ENCODE measurements around the gene CHTF18. TPM values are rescaled to one million over a fixed set of nuclear protein-coding genes. Genes with fewer than 3 reads are reported as not detected.

CHTF18 gene
- total RNA-seq, 4 donors from 2014 or later = under 0.01 to 895 (median 31.1) TPM

DNA sequence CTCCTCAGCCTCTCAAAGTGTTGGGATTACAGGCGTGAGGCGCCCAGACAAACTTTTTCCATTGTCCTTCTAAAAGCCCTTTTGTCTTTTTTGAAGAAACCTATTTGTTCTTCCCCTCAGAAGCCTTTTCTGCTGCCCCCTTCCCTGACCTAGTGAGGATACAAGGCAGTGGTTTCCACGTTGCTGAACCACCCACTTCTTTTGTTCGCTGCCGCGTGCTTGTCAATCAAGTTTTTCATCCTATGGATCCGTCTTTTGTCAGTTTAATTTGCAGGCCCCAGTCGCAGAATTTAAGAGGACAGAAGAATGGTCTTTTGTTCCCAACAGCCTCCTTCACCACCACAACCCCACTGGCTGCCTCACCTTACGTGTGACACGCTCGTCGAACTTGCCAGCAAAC lies 32.3 kb downstream of the CHTF18 start:
- no peaks in the 10 kb centered on the region for H3K36me3 ChIP-seq
- no peak for DNase-seq
- no peaks in the 10 kb centered on the region for H3K9me3 ChIP-seq
- H3K4me1 ChIP-seq = peaks cover 0 to 11% of the 10 kb centered on the region in 2 donors
- H3K27ac ChIP-seq = no peak overlapping the region
- no peak overlapping the region for H3K4me3 ChIP-seq
- no peak for TF ChIP-seq POLR2A (IDR thresholded peaks at IDR 0.05)
- TF ChIP-seq, protein P1, sequence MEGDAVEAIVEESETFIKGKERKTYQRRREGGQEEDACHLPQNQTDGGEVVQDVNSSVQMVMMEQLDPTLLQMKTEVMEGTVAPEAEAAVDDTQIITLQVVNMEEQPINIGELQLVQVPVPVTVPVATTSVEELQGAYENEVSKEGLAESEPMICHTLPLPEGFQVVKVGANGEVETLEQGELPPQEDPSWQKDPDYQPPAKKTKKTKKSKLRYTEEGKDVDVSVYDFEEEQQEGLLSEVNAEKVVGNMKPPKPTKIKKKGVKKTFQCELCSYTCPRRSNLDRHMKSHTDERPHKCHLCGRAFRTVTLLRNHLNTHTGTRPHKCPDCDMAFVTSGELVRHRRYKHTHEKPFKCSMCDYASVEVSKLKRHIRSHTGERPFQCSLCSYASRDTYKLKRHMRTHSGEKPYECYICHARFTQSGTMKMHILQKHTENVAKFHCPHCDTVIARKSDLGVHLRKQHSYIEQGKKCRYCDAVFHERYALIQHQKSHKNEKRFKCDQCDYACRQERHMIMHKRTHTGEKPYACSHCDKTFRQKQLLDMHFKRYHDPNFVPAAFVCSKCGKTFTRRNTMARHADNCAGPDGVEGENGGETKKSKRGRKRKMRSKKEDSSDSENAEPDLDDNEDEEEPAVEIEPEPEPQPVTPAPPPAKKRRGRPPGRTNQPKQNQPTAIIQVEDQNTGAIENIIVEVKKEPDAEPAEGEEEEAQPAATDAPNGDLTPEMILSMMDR (IDR thresholded peaks at IDR 0.05) = no peak
- intact Hi-C loops (cut with DNase I; ENCODE audit: low total_unique reads) = no loop called here
- peaks cover 0 to 18% of the 10 kb centered on the region in 2 donors for H3K27me3 ChIP-seq

DNA sequence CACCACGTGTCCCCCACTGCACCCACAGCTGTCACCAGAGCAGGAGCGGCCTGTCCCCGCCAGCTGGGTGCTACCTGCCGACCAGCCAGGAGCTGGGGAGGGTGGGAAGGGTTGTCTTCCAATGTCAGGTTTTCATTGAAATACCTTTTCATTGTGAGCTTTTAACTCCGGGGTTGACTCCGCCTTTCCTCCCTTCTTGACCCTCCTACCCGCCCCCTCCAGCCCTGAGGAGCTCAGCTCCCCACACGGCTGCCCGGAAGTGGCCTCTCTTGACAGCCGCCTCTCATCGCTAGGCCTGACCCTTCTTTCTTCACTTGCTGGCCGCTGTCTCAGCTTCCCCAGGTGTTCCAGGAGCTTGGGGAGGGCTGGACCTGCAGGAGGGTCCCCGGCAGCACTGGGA lies 33.3 kb downstream of the CHTF18 start:
- H3K9me3 ChIP-seq = no peaks in the 10 kb centered on the region
- H3K27ac ChIP-seq = no peak overlapping the region
- TF ChIP-seq, protein P1 (IDR thresholded peaks at IDR 0.05) = no peak
- no peak for TF ChIP-seq POLR2A (IDR thresholded peaks at IDR 0.05)
- no peak overlapping the region for H3K4me3 ChIP-seq
- DNase-seq = no peak
- peaks cover 0 to 17% of the 10 kb centered on the region in 2 donors for H3K27me3 ChIP-seq
- peaks cover 0 to 11% of the 10 kb centered on the region in 2 donors for H3K4me1 ChIP-seq
- intact Hi-C loops (cut with DNase I; ENCODE audit: low total_unique reads) = no loop called here
- no peaks in the 10 kb centered on the region for H3K36me3 ChIP-seq

DNA sequence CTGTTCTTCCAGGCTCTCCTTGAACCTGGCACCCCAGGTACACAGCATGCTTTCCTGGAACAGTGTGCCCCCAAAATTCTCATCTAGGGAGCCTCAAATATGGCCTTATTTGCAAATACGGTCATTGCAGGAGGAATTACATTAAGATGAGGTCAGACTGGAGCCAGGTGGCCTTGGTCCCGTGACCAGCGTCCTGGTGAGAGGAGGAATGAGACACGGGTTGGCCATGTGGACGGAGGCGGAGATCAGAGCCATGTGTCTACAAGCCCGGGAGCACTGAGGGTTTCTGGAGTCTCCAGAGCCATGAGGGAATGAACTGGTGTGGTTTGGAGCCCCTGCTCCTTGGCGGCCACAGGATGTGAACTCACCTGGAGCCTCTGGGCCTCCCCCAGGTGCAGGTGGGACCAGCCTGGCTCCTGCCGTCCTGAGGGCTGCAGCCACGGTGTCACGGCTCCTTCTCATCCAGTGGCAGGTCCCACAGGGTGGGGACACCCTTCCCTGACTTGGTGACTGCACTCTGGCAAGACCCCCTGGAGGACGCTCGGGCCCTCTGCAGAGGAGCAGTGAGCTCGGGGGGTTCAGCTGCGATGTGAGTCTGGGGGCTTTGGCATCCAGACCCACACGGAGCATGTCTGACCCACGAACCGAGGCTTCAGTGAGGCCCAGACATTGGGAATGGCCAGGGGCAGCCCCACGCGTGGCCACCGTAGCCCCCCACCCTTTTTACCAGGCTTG lies 33.9 kb downstream of the CHTF18 start:
- intact Hi-C loops (cut with DNase I; ENCODE audit: low total_unique reads) = no loop called here
- Histone ChIP-seq H3K9me3 (no peaks in the 10 kb centered on the region), H3K36me3 (no peaks in the 10 kb centered on the region), H3K4me1 (peaks cover 0 to 11% of the 10 kb centered on the region in 2 donors), H3K27ac (no peak overlapping the region), H3K27me3 (peaks cover 0 to 11% of the 10 kb centered on the region in 2 donors), H3K4me3 (no peak overlapping the region)
- DNase-seq = no peak
- TF ChIP-seq, protein P1 (IDR thresholded peaks at IDR 0.05) = no peak
- TF ChIP-seq POLR2A (IDR thresholded peaks at IDR 0.05) = no peak

- peaks cover 0 to 11% of the 10 kb centered on the region in 2 donors for H3K4me1 ChIP-seq
- H3K36me3 ChIP-seq = no peaks in the 10 kb centered on the region
- H3K27me3 ChIP-seq = peaks cover 0 to 10% of the 10 kb centered on the region in 2 donors
- TF ChIP-seq POLR2A (IDR thresholded peaks at IDR 0.05) = no peak
- TF ChIP-seq, protein P1 (IDR thresholded peaks at IDR 0.05) = no peak
- no peak overlapping the region for H3K4me3 ChIP-seq
- no peak overlapping the region for H3K27ac ChIP-seq
- no peaks in the 10 kb centered on the region for H3K9me3 ChIP-seq
- intact Hi-C loops (cut with DNase I; ENCODE audit: low total_unique reads) = no loop called here
- DNase-seq = no peak
Observed at GRCh38 chr16:822909-823297, 34.5 kb downstream of the CHTF18 start.

DNA sequence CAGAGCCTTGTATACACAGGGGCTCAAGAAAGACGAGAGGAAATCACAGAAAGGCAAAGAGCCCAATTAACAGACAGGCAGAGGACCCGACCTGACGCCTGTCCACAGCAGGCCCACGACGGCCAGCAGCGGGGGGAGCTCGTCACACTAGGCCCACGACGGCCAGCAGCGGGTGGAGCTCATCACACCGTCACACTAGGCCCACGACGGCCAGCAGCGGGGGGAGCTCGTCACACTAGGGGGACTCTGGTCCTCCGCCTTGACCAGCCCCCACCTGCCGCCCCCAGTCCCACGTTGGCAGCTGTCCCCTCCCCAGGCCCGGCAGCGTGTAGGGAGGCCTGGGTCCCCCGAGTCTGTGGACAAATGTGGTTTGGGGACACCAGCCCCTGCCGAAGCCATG lies 35.8 kb downstream of the CHTF18 start:
- no peaks in the 10 kb centered on the region for H3K27me3 ChIP-seq
- H3K4me3 ChIP-seq = no peak overlapping the region
- no peaks in the 10 kb centered on the region for H3K36me3 ChIP-seq
- no peak for TF ChIP-seq POLR2A (IDR thresholded peaks at IDR 0.05)
- TF ChIP-seq, protein P1 (IDR thresholded peaks at IDR 0.05) = no peak
- intact Hi-C loops (cut with DNase I; ENCODE audit: low total_unique reads) = no loop called here
- DNase-seq = no peak
- no peaks in the 10 kb centered on the region for H3K9me3 ChIP-seq
- H3K4me1 ChIP-seq = peaks cover 0 to 11% of the 10 kb centered on the region in 2 donors
- H3K27ac ChIP-seq = no peak overlapping the region
